HG03575 (cell line): Measurements from ENCODE around the gene COX6B1.
"Not testable (repeated sequence)": the region's sequence is repeated elsewhere in the genome, so short reads cannot be mapped to it uniquely, and the experiment has no call there.

ENCODE experiments used
- ATAC-seq: cut with Tn5 transposase; IDR thresholded peaks from one replicate; pipeline ENCODE4 v1.9.1; 2021; ENCODE audit not compliant: unreplicated experiment, insufficient number of reproducible peaks, low FRiP score; ENCODE audit errors: extremely low read depth

COX6B1 gene

GRCh38 chr19:35656700-35657099, 8.6 kb downstream of the COX6B1 start:
- ATAC-seq: no peak

GRCh38 chr19:35657904-35658700, 10.0 kb downstream of the COX6B1 start:
- ATAC-seq: no peak

DNA sequence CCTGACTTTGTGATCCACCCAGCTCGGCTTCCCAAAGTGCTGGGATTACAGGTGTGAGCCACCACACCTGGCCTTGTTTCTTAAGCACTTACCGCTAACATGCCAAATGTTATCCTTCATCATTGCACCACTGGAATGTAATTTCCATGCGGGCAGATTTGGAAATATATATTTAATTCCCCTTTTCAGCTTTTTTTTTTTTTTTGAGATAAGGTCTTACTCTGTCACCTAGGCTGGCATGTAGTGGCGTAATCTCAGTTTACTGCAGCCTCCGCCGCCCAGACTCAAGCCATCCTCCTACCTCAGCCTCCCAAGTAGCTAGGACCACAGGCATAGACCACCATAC, 13.8 kb downstream of the COX6B1 start:
- no peak for ATAC-seq

DNA sequence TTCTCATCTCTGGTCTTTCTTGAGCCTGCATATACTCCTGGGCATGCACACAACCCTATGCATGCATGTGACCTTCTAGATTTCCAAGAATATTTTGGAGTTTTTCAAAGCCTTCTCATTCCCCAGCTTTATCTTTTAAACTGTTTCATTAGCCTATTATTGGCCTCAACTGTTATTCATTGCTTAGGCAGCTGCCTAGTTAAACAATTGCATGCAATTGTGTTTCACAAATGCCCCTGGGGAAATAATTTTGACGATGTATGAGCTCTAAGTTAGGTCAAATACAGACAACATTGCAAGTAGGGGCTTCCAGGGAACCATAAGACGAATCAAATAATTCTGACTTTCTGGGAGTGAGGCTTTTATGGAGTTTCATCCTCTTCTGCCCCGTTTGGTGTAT, 15.9 kb downstream of the COX6B1 start:
- no peak for ATAC-seq

GRCh38 chr19:35665157-35665556, 17.0 kb downstream of the COX6B1 start:
- no peak for ATAC-seq

GRCh38 chr19:35665604-35666003, 17.5 kb downstream of the COX6B1 start:
- ATAC-seq: no peak

GRCh38 chr19:35666251-35666913, 18.3 kb downstream of the COX6B1 start, which contains the start of gene UPK1A:
TSS of gene UPK1A (plus strand) at chr19:35666517. CDS start at chr19:35666813, 296 bp downstream.
- ATAC-seq: no peak

DNA sequence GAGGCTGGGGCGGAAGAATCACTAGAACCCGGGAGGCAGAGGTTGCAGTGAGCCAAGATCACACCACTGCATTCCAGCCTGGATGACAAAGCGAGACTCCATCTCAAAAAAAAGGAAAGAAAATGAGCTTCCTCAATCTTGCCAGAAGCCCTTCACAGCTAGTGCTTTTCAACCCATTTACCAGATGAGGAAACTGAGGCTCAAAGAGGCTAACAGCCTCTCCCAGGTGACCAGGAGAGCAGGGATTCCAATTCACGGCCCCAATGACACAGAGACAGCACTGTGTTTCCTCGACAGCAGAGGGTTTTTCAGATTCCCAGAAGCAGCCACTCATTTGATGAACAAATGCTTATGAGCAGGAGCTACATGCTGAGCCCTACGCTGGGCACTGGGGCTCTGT, 21.4 kb downstream of the COX6B1 start:
- no peak for ATAC-seq

GRCh38 chr19:35669974-35670373, 21.9 kb downstream of the COX6B1 start:
- no peak for ATAC-seq

GRCh38 chr19:35670686-35671085, 22.6 kb downstream of the COX6B1 start:
- no peak for ATAC-seq

DNA sequence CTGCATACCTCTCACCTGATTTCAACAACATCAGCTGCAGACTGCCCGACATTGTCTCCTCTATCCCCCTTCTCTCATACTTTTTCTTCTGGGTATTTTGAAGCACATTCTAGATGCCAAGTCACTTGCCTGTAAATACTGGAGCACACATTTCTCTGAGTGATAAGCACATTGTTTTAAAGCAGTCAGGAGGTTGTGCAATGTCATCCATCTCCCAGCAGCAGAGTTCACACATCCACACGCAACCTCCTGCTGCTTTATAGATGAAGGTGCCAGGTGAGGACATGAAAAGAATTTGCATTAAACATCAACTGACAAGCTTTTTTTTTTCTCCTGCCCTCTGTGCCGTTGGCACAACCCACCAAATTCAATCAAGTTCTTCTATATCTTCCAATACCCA, 23.7 kb downstream of the COX6B1 start:
- ATAC-seq: no peak

GRCh38 chr19:35673121-35673804, 25.1 kb downstream of the COX6B1 start:
- no peak for ATAC-seq

DNA sequence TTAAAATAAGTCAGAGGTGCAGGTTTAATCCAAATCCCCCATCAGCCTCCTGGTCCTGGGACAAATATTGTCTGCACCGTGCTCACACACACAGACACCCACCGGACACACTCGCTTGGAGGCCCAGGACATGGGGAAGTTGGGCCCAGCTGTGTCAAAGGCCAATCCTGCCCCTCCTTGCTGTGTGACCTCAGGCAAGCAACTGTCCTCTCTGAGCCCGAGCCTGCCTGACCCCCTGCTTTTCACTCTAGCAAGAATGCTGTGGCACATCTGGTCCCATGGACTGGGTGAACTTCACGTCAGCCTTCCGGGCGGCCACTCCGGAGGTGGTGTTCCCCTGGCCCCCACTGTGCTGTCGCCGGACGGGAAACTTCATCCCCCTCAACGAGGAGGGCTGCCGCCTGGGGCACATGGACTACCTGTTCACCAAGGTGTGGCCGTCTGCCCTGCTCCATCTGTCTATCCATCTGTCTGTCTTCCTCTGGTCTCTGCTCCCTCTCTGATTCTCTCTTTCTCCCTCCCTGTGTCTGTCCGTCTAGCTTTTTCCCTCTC, 27.5 kb downstream of the COX6B1 start:
- no peak for ATAC-seq

DNA sequence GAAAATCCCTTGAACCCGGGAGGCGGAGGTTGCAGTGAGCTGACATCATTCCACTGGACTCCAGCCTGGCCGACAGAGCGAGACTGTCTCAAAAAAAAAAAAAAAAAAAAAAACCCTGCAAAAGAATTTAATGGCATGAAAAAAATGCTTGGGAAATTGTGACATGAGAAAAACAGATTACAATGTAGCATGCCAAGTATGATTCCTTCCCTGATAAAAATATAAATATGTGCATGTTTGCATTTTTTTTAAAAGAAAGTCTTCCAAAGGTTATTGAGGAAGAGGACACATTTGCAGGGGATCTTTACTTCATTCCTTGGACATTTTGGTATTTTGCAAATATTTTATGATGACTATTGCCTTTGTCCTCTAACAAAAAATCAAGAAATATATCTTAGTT, 41.7 kb downstream of the COX6B1 start:
- no peak for ATAC-seq

DNA sequence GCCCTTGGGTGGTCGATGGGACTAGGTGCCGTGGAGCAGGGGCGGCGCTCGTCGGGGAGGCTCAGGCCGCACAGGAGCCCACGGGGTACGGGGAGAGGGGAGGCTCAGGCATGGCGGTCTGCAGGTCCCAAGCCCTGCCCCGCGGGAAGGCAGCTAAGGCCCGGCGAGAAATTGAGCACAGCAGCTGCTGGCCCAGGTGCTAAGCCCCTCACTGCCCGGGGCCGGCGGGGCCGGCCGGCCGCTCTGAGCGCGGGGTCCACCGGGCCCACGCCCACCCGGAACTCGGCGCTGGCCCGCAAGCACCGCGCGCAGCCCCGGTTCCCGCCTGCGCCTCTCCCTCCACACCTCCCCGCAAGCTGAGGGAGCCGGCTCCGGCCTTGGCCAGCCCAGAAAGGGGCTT, 43.0 kb downstream of the COX6B1 start:
- not testable (repeated sequence) for ATAC-seq

DNA sequence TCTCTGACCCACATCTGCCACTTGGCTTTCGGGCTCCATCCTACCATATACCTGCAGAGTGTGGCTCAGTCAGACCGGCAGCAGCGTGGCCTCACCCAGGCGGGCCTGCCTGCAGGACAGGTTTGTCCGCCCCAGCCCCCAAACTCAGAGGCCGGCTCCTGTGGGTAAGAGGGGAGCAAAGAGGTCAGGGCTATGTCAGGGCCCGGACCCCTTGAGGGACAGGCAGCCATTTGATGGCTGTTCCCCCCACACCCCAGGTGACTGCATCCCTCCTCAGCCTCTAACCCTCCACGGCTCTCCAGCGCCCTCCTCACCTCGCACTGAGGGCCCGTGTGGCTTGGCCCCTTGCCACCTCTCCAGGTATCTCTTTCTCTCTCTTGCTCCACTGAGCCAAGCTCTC, 43.9 kb downstream of the COX6B1 start:
- no peak for ATAC-seq

DNA sequence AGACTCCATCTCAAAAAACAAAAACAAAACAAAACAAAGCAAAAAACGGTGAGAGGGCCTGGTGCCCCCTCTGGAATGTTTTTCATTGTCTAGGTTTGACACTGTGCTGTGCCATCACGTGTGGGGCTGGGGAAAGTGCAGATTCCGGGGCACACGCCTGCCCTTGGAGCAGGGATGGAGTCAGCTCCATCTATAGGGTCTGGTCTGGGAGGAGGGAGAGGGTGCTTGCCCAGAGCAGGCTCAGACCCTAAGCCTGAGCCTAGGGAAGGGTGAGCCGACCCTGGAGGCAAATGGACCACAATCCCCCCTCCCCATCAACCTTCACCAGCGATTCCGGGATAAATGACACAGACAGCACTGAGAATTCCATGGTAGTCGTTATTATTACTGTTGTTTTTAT, 45.3 kb downstream of the COX6B1 start:
- ATAC-seq: no peak

- no peak for ATAC-seq
Observed at GRCh38 chr19:35693835-35694599, 45.9 kb downstream of the COX6B1 start.

DNA sequence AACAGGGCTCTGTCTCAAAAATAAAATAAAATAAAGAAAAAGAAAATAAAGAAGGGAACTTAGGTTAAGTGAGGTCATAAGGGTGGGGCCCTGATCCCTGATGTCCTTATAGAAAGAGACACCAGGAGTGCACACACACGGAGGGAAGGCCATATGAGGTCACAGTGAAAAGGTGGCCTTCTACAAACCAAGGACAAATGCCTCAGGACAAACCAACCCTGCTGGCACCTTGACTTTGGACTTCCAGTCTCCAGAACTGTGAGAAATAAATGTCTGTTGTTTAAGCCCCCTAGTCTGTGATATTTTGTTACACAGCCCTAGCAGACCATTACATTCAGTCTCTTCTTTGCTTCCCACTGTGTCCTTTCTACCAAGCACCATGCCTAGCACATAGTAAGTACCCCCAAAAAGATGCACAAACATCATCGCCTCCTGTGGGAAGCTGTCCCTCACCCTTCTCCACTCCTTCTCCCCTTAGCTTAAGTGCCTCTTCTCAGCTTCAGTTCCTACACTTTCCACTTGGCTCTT, 47.8 kb downstream of the COX6B1 start:
- no peak for ATAC-seq
